Liver (tissue), 9 donors: ENCODE results near the gene RAI1. TPM values are rescaled to one million over a fixed set of nuclear protein-coding genes. Genes with fewer than 3 reads are reported as not detected.
A peak's percentile ranks its signal among the peaks of the same experiment; 100 is the strongest.

Source experiments
- DNase-seq: peaks from one replicate; pipeline ENCODE4 v3.0.0-alpha.2; 2017; ENCODE audit warnings: low spot score
- H3K27ac ChIP-seq, 2 donors: one replicate each; pipeline ENCODE4 v1.7.0; 2013; ENCODE audit warnings: inconsistent platforms in 2 of 2, low read length in 2 of 2, control low read depth in 1 of 2, low read depth in 1 of 2, mild to moderate bottlenecking in 1 of 2
- H3K27me3 ChIP-seq, 4 donors: one replicate each; pipeline versions ENCODE4 v1.6.1 to v1.7.0; 2013; ENCODE audit warnings: low read length in 3 of 4, inconsistent platforms in 1 of 4, mild to moderate bottlenecking in 1 of 4, moderate library complexity in 1 of 4; ENCODE audit not compliant: control insufficient read depth in 4 of 4, insufficient read depth in 4 of 4
- H3K36me3 ChIP-seq, 4 donors: one replicate each; pipeline versions ENCODE4 v1.6.1 to v1.7.0; 2013; ENCODE audit warnings: low read length in 3 of 4, mild to moderate bottlenecking in 3 of 4, low read depth in 1 of 4, moderate library complexity in 1 of 4; ENCODE audit not compliant: control insufficient read depth in 4 of 4, insufficient read depth in 3 of 4
- H3K4me1 ChIP-seq, 4 donors: one replicate each; pipeline versions ENCODE4 v1.6.1 to v1.7.0; 2013; ENCODE audit warnings: low read length in 3 of 4, mild to moderate bottlenecking in 3 of 4, moderate library complexity in 1 of 4; ENCODE audit not compliant: control insufficient read depth in 4 of 4, insufficient read depth in 4 of 4
- H3K4me3 ChIP-seq, 3 donors: one replicate each; pipeline versions ENCODE4 v1.6.1 to v1.7.0; 2013; ENCODE audit warnings: low read length in 3 of 3, control low read depth in 1 of 3, low read depth in 1 of 3, mild to moderate bottlenecking in 1 of 3
- H3K9ac ChIP-seq, 2 donors: one replicate each; pipeline ENCODE4 v1.7.0; 2013; ENCODE audit warnings: low read length in 2 of 2, mild to moderate bottlenecking in 2 of 2, moderate library complexity in 2 of 2, control low read depth in 1 of 2, low read depth in 1 of 2
- H3K9me3 ChIP-seq, 4 donors: one replicate each; pipeline versions ENCODE4 v1.6.1 to v1.7.0; 2013; ENCODE audit warnings: low read length in 3 of 4; ENCODE audit not compliant: control insufficient read depth in 4 of 4
- CTCF ChIP-seq: fragments of 150-350 bp; IDR thresholded peaks from 2 replicates; pipeline ENCODE4 v1.5.1; 2017; ENCODE audit warnings: improper control_type of control experiment, low read depth, low read length; ENCODE audit not compliant: missing input control
- FOXA1 ChIP-seq: IDR thresholded peaks from 2 replicates; pipeline ENCODE4 v1.6.1; 2016; ENCODE audit warnings: antibody characterized with exemption
- FOXA2 ChIP-seq: IDR thresholded peaks from 2 replicates; pipeline ENCODE4 v1.6.1; 2016; ENCODE audit warnings: antibody characterized with exemption
- GABPA ChIP-seq, 2 donors: IDR thresholded peaks in 1 of 2; conservative IDR thresholded peaks in 1 of 2; 2 replicates each; pipeline ENCODE4 v1.6.1; 2016; ENCODE audit warnings: antibody characterized with exemption in 2 of 2, mild to moderate bottlenecking in 1 of 2, moderate library complexity in 1 of 2
- HNF4A ChIP-seq, 2 donors: conservative IDR thresholded peaks; 2 replicates each; pipeline ENCODE4 v1.6.1; 2016; ENCODE audit warnings: antibody characterized with exemption in 2 of 2, mild to moderate bottlenecking in 2 of 2
- HNF4G ChIP-seq: IDR thresholded peaks from 2 replicates; pipeline ENCODE4 v1.6.1; 2016; ENCODE audit warnings: antibody characterized with exemption
- JUND ChIP-seq, 2 donors: IDR thresholded peaks; 2 replicates each; pipeline ENCODE4 v1.6.1; 2016; ENCODE audit warnings: antibody characterized with exemption in 2 of 2
- NR2F2 ChIP-seq: IDR thresholded peaks from 2 replicates; pipeline ENCODE4 v1.6.1; 2016; ENCODE audit warnings: antibody characterized with exemption
- RXRA ChIP-seq, 2 donors: IDR thresholded peaks; 2 replicates each; pipeline ENCODE4 v1.6.1; 2017 to 2018; ENCODE audit warnings: antibody characterized with exemption in 2 of 2, mild to moderate bottlenecking in 1 of 2
- SP1 ChIP-seq: IDR thresholded peaks from 2 replicates; pipeline ENCODE4 v1.6.1; 2018; ENCODE audit warnings: antibody characterized with exemption, mild to moderate bottlenecking
- TAF1 ChIP-seq: conservative IDR thresholded peaks from 2 replicates; pipeline ENCODE4 v1.6.1; 2016; ENCODE audit warnings: antibody characterized with exemption, mild to moderate bottlenecking
- YY1 ChIP-seq: IDR thresholded peaks from 2 replicates; pipeline ENCODE4 v1.6.1; 2016; ENCODE audit warnings: antibody characterized with exemption, mild to moderate bottlenecking
- ZBTB33 ChIP-seq: IDR thresholded peaks from 2 replicates; pipeline ENCODE4 v1.6.1; 2016; ENCODE audit warnings: antibody characterized with exemption
- WGBS: extraction: QIAGEN DNeasy Blood & Tissue Kit; methylation state at CpG from one replicate; pipeline ENCODE4 v1.1.7; 2013; 5-methylcytosine and 5-hydroxymethylcytosine counted together
- polyA plus RNA-seq, 2 donors: library from polyadenylated mRNA; stranded (reverse) in 1 of 2; unstranded in 1 of 2; fragments of 200-250 nt in 1 of 2; fragments of >200 nt in 1 of 2; fragmentation: Nextera tagmentation in 1 of 2; extraction: Ambion mirVana in 1 of 2; gene quantifications; one replicate each; pipeline versions ENCODE4 v1.2.1 to v1.2.3, GENCODE V29; 2013 to 2015
- total RNA-seq, 2 donors: library from RNA; depleted of rRNA; stranded (reverse); fragments of >200 nt; gene quantifications; one replicate each; pipeline ENCODE4 v1.2.3, GENCODE V29; 2014
- TF ChIP-seq, protein P1 (sequence below): IDR thresholded peaks from 2 replicates; pipeline ENCODE4 v1.6.1; 2016; ENCODE audit warnings: antibody characterized with exemption
- TF ChIP-seq, protein P2 (sequence below): IDR thresholded peaks from 2 replicates; pipeline ENCODE4 v1.6.1; 2016; ENCODE audit warnings: antibody characterized with exemption
- TF ChIP-seq, protein P3 (sequence below): IDR thresholded peaks from 2 replicates; pipeline ENCODE4 v1.6.1; 2016; ENCODE audit warnings: antibody characterized with exemption, mild to moderate bottlenecking
- donor health status: healthy.
- donor health status: healthy.
- donor health status: healthy.
- donor health status: healthy.
- donor health status: healthy.

Gene RAI1
- total and polyA plus RNA-seq, 4 donors: 0.57 to 7.6 (median 5.3) TPM

- Histone ChIP-seq H3K27me3 (no peaks in the 10 kb centered on the region), H3K36me3 (no peaks in the 10 kb centered on the region), H3K4me1 (peaks cover 0 to 4% (median 2%) of the 10 kb centered on the region in 4 donors), H3K9ac (no peak overlapping the region), H3K4me3 (no peak overlapping the region), H3K9me3 (no peaks in the 10 kb centered on the region), H3K27ac (no peak overlapping the region)
- WGBS: 77% methylated on average over 23 of the region's 23 CpGs
- no peak for TF ChIP-seq SP1
- no peak for TF ChIP-seq FOXA2
- no peak for TF ChIP-seq NR2F2
- TF ChIP-seq CTCF: no peak
- no peak for TF ChIP-seq HNF4G
- no peak for TF ChIP-seq ZBTB33
- TF ChIP-seq YY1: no peak
- no peak for TF ChIP-seq HNF4A (conservative IDR thresholded peaks at IDR 0.05)
- no peak for TF ChIP-seq RXRA (IDR thresholded peaks at IDR 0.05)
- no peak for DNase-seq
Observed at GRCh38 chr17:17722906-17723353, 41.7 kb downstream of the RAI1 start.

GRCh38 chr17:17723354-17724261 is 42.4 kb downstream of the RAI1 start:
- Histone ChIP-seq H3K9ac (no peak overlapping the region), H3K4me3 (peak overlapping the region in 1 of 3 donors; percentile 32), H3K9me3 (no peaks in the 10 kb centered on the region), H3K4me1 (peaks cover 0 to 4% (median 2%) of the 10 kb centered on the region in 4 donors), H3K27me3 (no peaks in the 10 kb centered on the region), H3K36me3 (no peaks in the 10 kb centered on the region), H3K27ac (peak overlapping the region; percentile 69 to 76)
- WGBS: 53% methylated on average over 103 of the region's 103 CpGs
- TF ChIP-seq FOXA1: no peak
- no peak for TF ChIP-seq NR2F2
- TF ChIP-seq HNF4A (conservative IDR thresholded peaks at IDR 0.05): no peak
- no peak for TF ChIP-seq SP1
- no peak for TF ChIP-seq GABPA (IDR thresholded peaks at IDR 0.05 in 1 of 2, conservative IDR thresholded peaks at IDR 0.05 in 1 of 2)
- TF ChIP-seq JUND (IDR thresholded peaks at IDR 0.05): no peak
- TF ChIP-seq, protein P1, sequence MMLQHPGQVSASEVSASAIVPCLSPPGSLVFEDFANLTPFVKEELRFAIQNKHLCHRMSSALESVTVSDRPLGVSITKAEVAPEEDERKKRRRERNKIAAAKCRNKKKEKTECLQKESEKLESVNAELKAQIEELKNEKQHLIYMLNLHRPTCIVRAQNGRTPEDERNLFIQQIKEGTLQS: no peak
- TF ChIP-seq, protein P2, sequence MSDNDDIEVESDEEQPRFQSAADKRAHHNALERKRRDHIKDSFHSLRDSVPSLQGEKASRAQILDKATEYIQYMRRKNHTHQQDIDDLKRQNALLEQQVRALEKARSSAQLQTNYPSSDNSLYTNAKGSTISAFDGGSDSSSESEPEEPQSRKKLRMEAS: no peak
- no peak for TF ChIP-seq CTCF
- no peak for TF ChIP-seq TAF1
- TF ChIP-seq HNF4G: no peak
- TF ChIP-seq YY1: no peak
- TF ChIP-seq, protein P3, sequence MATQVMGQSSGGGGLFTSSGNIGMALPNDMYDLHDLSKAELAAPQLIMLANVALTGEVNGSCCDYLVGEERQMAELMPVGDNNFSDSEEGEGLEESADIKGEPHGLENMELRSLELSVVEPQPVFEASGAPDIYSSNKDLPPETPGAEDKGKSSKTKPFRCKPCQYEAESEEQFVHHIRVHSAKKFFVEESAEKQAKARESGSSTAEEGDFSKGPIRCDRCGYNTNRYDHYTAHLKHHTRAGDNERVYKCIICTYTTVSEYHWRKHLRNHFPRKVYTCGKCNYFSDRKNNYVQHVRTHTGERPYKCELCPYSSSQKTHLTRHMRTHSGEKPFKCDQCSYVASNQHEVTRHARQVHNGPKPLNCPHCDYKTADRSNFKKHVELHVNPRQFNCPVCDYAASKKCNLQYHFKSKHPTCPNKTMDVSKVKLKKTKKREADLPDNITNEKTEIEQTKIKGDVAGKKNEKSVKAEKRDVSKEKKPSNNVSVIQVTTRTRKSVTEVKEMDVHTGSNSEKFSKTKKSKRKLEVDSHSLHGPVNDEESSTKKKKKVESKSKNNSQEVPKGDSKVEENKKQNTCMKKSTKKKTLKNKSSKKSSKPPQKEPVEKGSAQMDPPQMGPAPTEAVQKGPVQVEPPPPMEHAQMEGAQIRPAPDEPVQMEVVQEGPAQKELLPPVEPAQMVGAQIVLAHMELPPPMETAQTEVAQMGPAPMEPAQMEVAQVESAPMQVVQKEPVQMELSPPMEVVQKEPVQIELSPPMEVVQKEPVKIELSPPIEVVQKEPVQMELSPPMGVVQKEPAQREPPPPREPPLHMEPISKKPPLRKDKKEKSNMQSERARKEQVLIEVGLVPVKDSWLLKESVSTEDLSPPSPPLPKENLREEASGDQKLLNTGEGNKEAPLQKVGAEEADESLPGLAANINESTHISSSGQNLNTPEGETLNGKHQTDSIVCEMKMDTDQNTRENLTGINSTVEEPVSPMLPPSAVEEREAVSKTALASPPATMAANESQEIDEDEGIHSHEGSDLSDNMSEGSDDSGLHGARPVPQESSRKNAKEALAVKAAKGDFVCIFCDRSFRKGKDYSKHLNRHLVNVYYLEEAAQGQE: no peak
- TF ChIP-seq FOXA2: no peak
- no peak for DNase-seq
